Measurements from ENCODE around the gene ANKS1B. TPM values are rescaled to one million over a fixed set of nuclear protein-coding genes. Genes with fewer than 3 reads are reported as not detected.
"Not testable (repeated sequence)": the region's sequence is repeated elsewhere in the genome, so short reads cannot be mapped to it uniquely, and the experiment has no call there.

ANKS1B gene
- total RNA-seq, 4 donors from 2014 or later, result 14.0 to 38.4 (median 28.6) TPM

DNA sequence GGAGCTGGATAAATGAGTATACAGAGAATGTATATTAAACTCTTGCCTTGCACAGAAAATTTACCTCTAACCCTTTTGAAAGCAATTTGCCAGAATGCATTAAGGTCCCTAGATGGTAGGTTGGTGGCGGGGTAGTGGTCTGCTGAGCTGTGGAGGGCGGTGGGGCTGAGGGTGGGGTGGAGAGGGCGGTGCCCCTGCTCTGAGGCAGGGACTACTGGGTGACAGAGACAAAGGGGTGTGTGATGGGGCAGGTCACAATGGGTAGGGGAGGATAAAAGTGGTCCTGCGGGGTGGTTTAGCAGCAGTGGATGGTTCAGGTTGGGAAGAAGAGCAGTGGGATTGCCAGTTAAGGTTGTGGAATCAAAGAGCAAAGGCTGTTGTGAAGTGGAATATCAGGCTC is 337.3 kb downstream of the ANKS1B start, which contains the start of gene GARIN6:
TSS of gene GARIN6 (plus strand) at position 301 of the 400 bp plus-strand sequence. CDS start 422 bp downstream, outside the sequence.
- H3K4me1 ChIP-seq, result no peaks in the 10 kb centered on the region
- DNase-seq (ENCODE audit: low spot score in 2 of 2), result no peak
- no peaks in the 10 kb centered on the region for H3K9me3 ChIP-seq
- 90 to 92% methylated on average over 4 of the region's 4 CpGs for WGBS, 2 donors
- H3K27ac ChIP-seq, result no peak within 1 kb of the TSS
- no peak within 1 kb of the TSS for H3K4me3 ChIP-seq
- H3K36me3 ChIP-seq, result peaks cover 0 to 11% (median 0%) of the 10 kb centered on the region in 3 donors
- H3K27me3 ChIP-seq, result no peaks in the 10 kb centered on the region
- no peak for TF ChIP-seq POLR2A (IDR thresholded peaks at IDR 0.05)
- no peak for TF ChIP-seq CTCF (IDR thresholded peaks at IDR 0.05)
- no peak for TF ChIP-seq EP300 (IDR thresholded peaks at IDR 0.05)

- 56 to 58% methylated on average over 2 of the region's 2 CpGs for WGBS, 2 donors
- peaks cover 0 to 12% (median 0%) of the 10 kb centered on the region in 3 donors for H3K36me3 ChIP-seq
- H3K27me3 ChIP-seq, result no peaks in the 10 kb centered on the region
- H3K9me3 ChIP-seq, result no peaks in the 10 kb centered on the region
- no peaks in the 10 kb centered on the region for H3K4me1 ChIP-seq
- H3K4me3 ChIP-seq, result no peak overlapping the region
- no peak overlapping the region for H3K27ac ChIP-seq
- no peak for DNase-seq (ENCODE audit: low spot score in 2 of 2)
- TF ChIP-seq POLR2A (IDR thresholded peaks at IDR 0.05) (no peak), CTCF (IDR thresholded peaks at IDR 0.05) (no peak)
These were observed 340.1 kb downstream of the ANKS1B start for GRCh38 chr12:99644629-99645028.

DNA sequence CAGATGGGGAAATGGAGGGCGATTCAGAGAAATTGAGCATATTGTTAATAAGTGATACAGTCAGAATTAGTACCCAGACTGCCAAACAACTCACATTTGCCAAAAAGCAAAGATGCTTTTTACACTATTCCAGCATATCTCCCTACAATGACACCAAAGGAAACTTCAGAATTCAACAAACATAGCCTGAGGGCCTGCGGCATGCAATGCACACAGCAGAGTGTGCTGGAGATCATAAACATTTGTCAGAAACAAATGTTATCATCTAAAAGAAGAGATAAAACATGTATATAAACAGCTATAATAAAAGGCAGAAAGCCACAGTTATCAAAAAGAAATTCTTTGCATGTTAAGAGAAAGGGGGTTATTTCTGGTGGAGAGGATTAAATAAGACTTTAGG is 357.3 kb downstream of the ANKS1B start:
- peaks cover 0 to 17% (median 3%) of the 10 kb centered on the region in 4 donors for H3K9me3 ChIP-seq
- 82 to 86% methylated on average over 2 of the region's 2 CpGs for WGBS, 2 donors
- no peak overlapping the region for H3K4me3 ChIP-seq
- no peaks in the 10 kb centered on the region for H3K4me1 ChIP-seq
- no peak overlapping the region for H3K27ac ChIP-seq
- DNase-seq (ENCODE audit: low spot score in 2 of 2), result no peak
- TF ChIP-seq CTCF (IDR thresholded peaks at IDR 0.05), result no peak
- TF ChIP-seq EP300 (IDR thresholded peaks at IDR 0.05), result no peak
- TF ChIP-seq POLR2A (IDR thresholded peaks at IDR 0.05), result no peak
- H3K36me3 ChIP-seq, result no peaks in the 10 kb centered on the region
- H3K27me3 ChIP-seq, result no peaks in the 10 kb centered on the region

GRCh38 chr12:99624591-99624990 is 360.1 kb downstream of the ANKS1B start:
- H3K27me3 ChIP-seq; DNase-seq (ENCODE audit: low spot score in 2 of 2); H3K27ac ChIP-seq; H3K4me3 ChIP-seq; H3K4me1 ChIP-seq; H3K36me3 ChIP-seq: not testable (repeated sequence)
- H3K9me3 ChIP-seq, result peaks cover 0 to 34% (median 9%) of the 10 kb centered on the region in 4 donors
- WGBS, 2 donors, result 76 to 80% methylated on average over 2 of the region's 2 CpGs

DNA sequence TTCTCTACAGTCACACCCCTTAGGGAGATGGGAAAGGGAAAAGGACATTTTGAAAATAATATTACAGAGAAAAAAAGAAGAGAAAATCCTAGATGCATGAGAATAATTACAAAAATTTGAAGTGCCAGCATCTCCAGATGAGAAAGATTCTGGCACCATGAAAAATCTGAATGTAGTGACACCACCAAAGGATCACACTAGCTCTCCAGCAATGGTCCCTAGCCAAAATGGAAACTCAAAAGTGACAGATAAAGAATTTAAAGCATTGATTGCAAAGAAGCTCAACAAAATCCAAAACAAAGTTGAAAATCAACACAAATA is 364.6 kb downstream of the ANKS1B start:
- Histone ChIP-seq H3K36me3 (no peaks in the 10 kb centered on the region), H3K9me3 (peaks cover 0 to 45% (median 9%) of the 10 kb centered on the region in 4 donors), H3K4me1 (no peaks in the 10 kb centered on the region), H3K4me3 (no peak overlapping the region), H3K27ac (no peak overlapping the region), H3K27me3 (no peaks in the 10 kb centered on the region)
- DNase-seq (ENCODE audit: low spot score in 2 of 2), result no peak
- TF ChIP-seq POLR2A (IDR thresholded peaks at IDR 0.05) (no peak), EP300 (IDR thresholded peaks at IDR 0.05) (no peak), CTCF (IDR thresholded peaks at IDR 0.05) (no peak)
